ENCODE data around the gene MARS2.

- TF ChIP-seq CTCF (IDR thresholded peaks at IDR 0.05) (no peak), ZFX (IDR thresholded peaks at IDR 0.05; ENCODE audit: borderline replicate concordance) (no peak)
These were observed 28.1 kb upstream of the MARS2 start for GRCh38 chr2:197677056-197677455.
